NCI-H2107 (cell line): ENCODE measurements around the gene TEX53.

ENCODE experiments used
- DNase-seq: peaks from one replicate; lab custom pipeline; 2025; lab: John Stamatoyannopoulos, UW

The TEX53 gene

GRCh38 chr9:114657705-114658104 is at the start of gene TEX53:
TSS of gene TEX53 (minus strand) at chr9:114657805. CDS start at chr9:114657774, 31 bp downstream.
- DNase-seq: no peak

- no peak for DNase-seq
Observed at GRCh38 chr9:114706711-114707110, 49.1 kb upstream of the TEX53 start.

- no peak for DNase-seq
Observed at GRCh38 chr9:114701988-114702387, 44.4 kb upstream of the TEX53 start.

GRCh38 chr9:114697951-114698351 is 40.3 kb upstream of the TEX53 start:
- DNase-seq: no peak

GRCh38 chr9:114696814-114697544 is 39.4 kb upstream of the TEX53 start:
- DNase-seq: no peak

GRCh38 chr9:114695948-114696347 is 38.3 kb upstream of the TEX53 start:
- no peak for DNase-seq

- DNase-seq: no peak
Observed at GRCh38 chr9:114694719-114695269, 37.2 kb upstream of the TEX53 start.

GRCh38 chr9:114694146-114694545 is 36.5 kb upstream of the TEX53 start:
- no peak for DNase-seq

GRCh38 chr9:114693248-114693855 is 35.7 kb upstream of the TEX53 start:
- no peak for DNase-seq

- DNase-seq: no peak
Observed at GRCh38 chr9:114691956-114692295, 34.3 kb upstream of the TEX53 start.

- DNase-seq: no peak
Observed at GRCh38 chr9:114691046-114691955, 33.7 kb upstream of the TEX53 start.

GRCh38 chr9:114690308-114690707 is 32.7 kb upstream of the TEX53 start:
- DNase-seq: no peak

GRCh38 chr9:114689813-114690212 is 32.2 kb upstream of the TEX53 start:
- DNase-seq: no peak

- no peak for DNase-seq
Observed at GRCh38 chr9:114688909-114689610, 31.5 kb upstream of the TEX53 start.

- no peak for DNase-seq
Observed at GRCh38 chr9:114688379-114688778, 30.8 kb upstream of the TEX53 start.

- DNase-seq: no peak
Observed at GRCh38 chr9:114687034-114687433, 29.4 kb upstream of the TEX53 start.

- DNase-seq: no peak
Observed at GRCh38 chr9:114685951-114686350, 28.3 kb upstream of the TEX53 start.

GRCh38 chr9:114684036-114684435 is 26.4 kb upstream of the TEX53 start:
- DNase-seq: no peak

- no peak for DNase-seq
Observed at GRCh38 chr9:114682846-114683245, 25.2 kb upstream of the TEX53 start.

GRCh38 chr9:114681594-114682332 is 24.2 kb upstream of the TEX53 start, which contains the start of gene TEX48:
TSS of gene TEX48 (minus strand) at chr9:114682192. CDS start at chr9:114671723, 10,469 bp downstream.
- DNase-seq: peak; percentile 46
